Measurements from ENCODE around the gene KBTBD3. TPM values are rescaled to one million over a fixed set of nuclear protein-coding genes. Genes with fewer than 3 reads are reported as not detected.
"Not testable (repeated sequence)": the region's sequence is repeated elsewhere in the genome, so short reads cannot be mapped to it uniquely, and the experiment has no call there.

The KBTBD3 gene
- total RNA-seq, 1 donor from 2014 or later: 10.8 TPM

- no peak overlapping the region for H3K27ac ChIP-seq
- H3K27me3 ChIP-seq: no peaks in the 10 kb centered on the region
- no peak overlapping the region for H3K4me3 ChIP-seq
- intact Hi-C loops (cut with DNase I): no loop called here
- no peaks in the 10 kb centered on the region for H3K9me3 ChIP-seq
- no peak for TF ChIP-seq CTCF (IDR thresholded peaks at IDR 0.05)
- no peaks in the 10 kb centered on the region for H3K4me1 ChIP-seq
- H3K36me3 ChIP-seq: no peaks in the 10 kb centered on the region
- DNase-seq: no peak
- no peak for ATAC-seq
Measured at GRCh38 chr11:106059617-106060016, 17.5 kb downstream of the KBTBD3 start.

- H3K27ac ChIP-seq; H3K4me3 ChIP-seq; ATAC-seq; H3K36me3 ChIP-seq; H3K4me1 ChIP-seq; H3K27me3 ChIP-seq; DNase-seq; H3K9me3 ChIP-seq; intact Hi-C loops (cut with DNase I): not testable (repeated sequence)
Measured at GRCh38 chr11:106058377-106058776, 18.8 kb downstream of the KBTBD3 start.

GRCh38 chr11:106051103-106051502, 26.0 kb downstream of the KBTBD3 start:
- TF ChIP-seq CTCF (IDR thresholded peaks at IDR 0.05): no peak
- ATAC-seq: no peak
- no peaks in the 10 kb centered on the region for H3K36me3 ChIP-seq
- no peak overlapping the region for H3K27ac ChIP-seq
- no peaks in the 10 kb centered on the region for H3K9me3 ChIP-seq
- intact Hi-C loops (cut with DNase I): no loop called here
- no peak overlapping the region for H3K4me3 ChIP-seq
- no peaks in the 10 kb centered on the region for H3K4me1 ChIP-seq
- no peak for DNase-seq
- H3K27me3 ChIP-seq: no peaks in the 10 kb centered on the region

GRCh38 chr11:106049727-106050476, 27.2 kb downstream of the KBTBD3 start:
- DNase-seq (no peak), ATAC-seq (no peak)
- H3K4me3 ChIP-seq: no peak overlapping the region
- H3K4me1 ChIP-seq: no peaks in the 10 kb centered on the region
- no peaks in the 10 kb centered on the region for H3K36me3 ChIP-seq
- intact Hi-C loops (cut with DNase I): no loop called here
- no peaks in the 10 kb centered on the region for H3K9me3 ChIP-seq
- no peaks in the 10 kb centered on the region for H3K27me3 ChIP-seq
- no peak for TF ChIP-seq CTCF (IDR thresholded peaks at IDR 0.05)
- no peak overlapping the region for H3K27ac ChIP-seq

GRCh38 chr11:106047631-106048030, 29.5 kb downstream of the KBTBD3 start:
- Histone ChIP-seq H3K27me3 (peaks cover 6% of the 10 kb centered on the region), H3K4me1 (no peaks in the 10 kb centered on the region), H3K36me3 (no peaks in the 10 kb centered on the region), H3K4me3 (no peak overlapping the region), H3K27ac (no peak overlapping the region), H3K9me3 (no peaks in the 10 kb centered on the region)
- no peak for DNase-seq
- intact Hi-C loops (cut with DNase I): no loop called here
- no peak for ATAC-seq
- TF ChIP-seq CTCF (IDR thresholded peaks at IDR 0.05): no peak

- no peak overlapping the region for H3K27ac ChIP-seq
- no peak for TF ChIP-seq CTCF (IDR thresholded peaks at IDR 0.05)
- H3K9me3 ChIP-seq: no peaks in the 10 kb centered on the region
- H3K27me3 ChIP-seq: peaks cover 6% of the 10 kb centered on the region
- ATAC-seq: no peak
- no peaks in the 10 kb centered on the region for H3K4me1 ChIP-seq
- no peaks in the 10 kb centered on the region for H3K36me3 ChIP-seq
- intact Hi-C loops (cut with DNase I): no loop called here
- no peak for DNase-seq
- no peak overlapping the region for H3K4me3 ChIP-seq
Measured at GRCh38 chr11:106043540-106043939, 33.6 kb downstream of the KBTBD3 start.
